Stomach smooth muscle (tissue), 2 donors: ENCODE measurements around the gene PPP1R13B.

Experiments
- H3K27ac ChIP-seq: one replicate; pipeline ENCODE4 v1.7.0; 2013; ENCODE audit warnings: mild to moderate bottlenecking, low read length, inconsistent platforms
- H3K27me3 ChIP-seq, 2 donors: one replicate each; pipeline ENCODE4 v1.7.0; 2013; ENCODE audit warnings: low read length in 2 of 2; ENCODE audit not compliant: insufficient read depth in 2 of 2, control insufficient read depth in 1 of 2
- H3K36me3 ChIP-seq, 2 donors: one replicate each; pipeline ENCODE4 v1.7.0; 2013; ENCODE audit warnings: low read length in 2 of 2; ENCODE audit not compliant: control insufficient read depth in 2 of 2, insufficient read depth in 2 of 2
- H3K4me1 ChIP-seq: one replicate; pipeline ENCODE4 v1.7.0; 2013; ENCODE audit warnings: low read length; ENCODE audit not compliant: control insufficient read depth, insufficient read depth
- H3K4me3 ChIP-seq, 2 donors: one replicate each; pipeline ENCODE4 v1.7.0; 2013; ENCODE audit warnings: low read length in 2 of 2
- H3K9ac ChIP-seq, 2 donors: one replicate each; pipeline ENCODE4 v1.7.0; 2013; ENCODE audit warnings: low read length in 2 of 2, mild to moderate bottlenecking in 1 of 2
- H3K9me3 ChIP-seq, 2 donors: one replicate each; pipeline ENCODE4 v1.7.0; 2013; ENCODE audit warnings: low read length in 2 of 2; ENCODE audit not compliant: control insufficient read depth in 2 of 2
- donor health status: healthy.
- donor health status: Pancreatic carcinoma.

The PPP1R13B gene

DNA sequence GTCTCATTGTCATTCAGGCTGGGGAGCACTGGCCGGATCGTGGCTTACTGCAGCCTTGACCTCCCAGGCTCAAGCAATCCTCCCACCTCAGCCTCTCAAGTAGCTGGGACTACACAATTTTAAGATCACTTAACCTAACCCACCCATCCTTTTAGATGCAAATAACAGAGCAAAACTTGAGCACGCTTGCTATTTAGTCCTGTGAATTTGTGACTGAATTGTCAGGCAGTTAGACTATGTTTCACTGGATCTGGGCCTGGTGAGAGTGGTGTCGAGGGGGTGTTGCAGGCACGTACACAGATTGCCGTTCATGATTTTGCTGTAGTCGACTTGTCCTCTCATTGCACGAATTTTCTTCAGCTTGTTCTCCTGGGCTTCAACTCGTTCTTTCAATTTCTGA lies 93.6 kb downstream of the PPP1R13B start:
- no peaks in the 10 kb centered on the region for H3K4me1 ChIP-seq
- no peaks in the 10 kb centered on the region for H3K9me3 ChIP-seq
- no peak overlapping the region for H3K9ac ChIP-seq
- H3K4me3 ChIP-seq, result no peak overlapping the region
- H3K27ac ChIP-seq, result no peak overlapping the region
- H3K36me3 ChIP-seq, result peaks cover 6 to 14% of the 10 kb centered on the region in 2 donors
- H3K27me3 ChIP-seq, result no peaks in the 10 kb centered on the region

DNA sequence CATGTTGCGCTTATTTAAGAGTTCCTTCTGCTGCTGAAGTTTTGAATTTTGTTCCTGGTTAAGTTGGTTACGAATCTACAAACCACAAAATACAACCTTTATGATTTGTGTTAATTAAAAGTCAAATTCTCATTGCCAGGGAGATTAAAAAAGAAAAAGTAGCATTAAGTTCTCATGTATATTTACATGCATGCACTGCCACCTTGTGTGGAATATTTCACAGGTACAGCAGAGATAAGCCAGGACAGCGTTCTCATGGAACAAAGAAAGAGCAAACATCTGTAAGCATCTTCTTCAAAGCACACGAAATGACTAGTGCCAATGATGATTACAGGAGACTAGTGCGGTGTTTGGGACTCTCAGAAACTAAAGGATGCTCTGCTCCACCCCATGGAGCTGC lies 97.5 kb downstream of the PPP1R13B start:
- H3K4me3 ChIP-seq, result no peak overlapping the region
- H3K4me1 ChIP-seq, result no peaks in the 10 kb centered on the region
- H3K36me3 ChIP-seq, result peaks cover 6 to 36% of the 10 kb centered on the region in 2 donors
- no peak overlapping the region for H3K9ac ChIP-seq
- H3K27ac ChIP-seq, result no peak overlapping the region
- no peaks in the 10 kb centered on the region for H3K9me3 ChIP-seq
- H3K27me3 ChIP-seq, result no peaks in the 10 kb centered on the region

DNA sequence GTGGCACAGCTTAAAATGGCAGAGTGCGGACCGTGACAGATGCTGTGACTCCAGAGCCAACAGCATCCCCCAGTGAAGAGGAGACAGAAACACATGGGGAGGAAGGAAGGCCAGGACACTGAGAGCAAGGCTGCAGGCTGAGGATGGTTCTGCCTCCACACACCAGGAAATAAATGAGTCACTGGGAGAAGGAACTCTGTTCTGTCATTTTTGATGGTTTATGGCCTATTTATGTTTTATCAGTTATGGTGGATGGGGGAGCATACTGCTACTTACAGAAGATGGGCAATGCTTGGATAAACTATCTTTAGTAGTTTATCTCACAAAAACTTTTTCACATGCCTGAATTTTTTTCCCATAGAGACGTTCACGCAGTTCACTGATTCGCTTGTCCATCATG lies 97.9 kb downstream of the PPP1R13B start:
- no peaks in the 10 kb centered on the region for H3K4me1 ChIP-seq
- no peak overlapping the region for H3K4me3 ChIP-seq
- no peaks in the 10 kb centered on the region for H3K27me3 ChIP-seq
- no peak overlapping the region for H3K27ac ChIP-seq
- peaks cover 6 to 38% of the 10 kb centered on the region in 2 donors for H3K36me3 ChIP-seq
- no peaks in the 10 kb centered on the region for H3K9me3 ChIP-seq
- H3K9ac ChIP-seq, result no peak overlapping the region

DNA sequence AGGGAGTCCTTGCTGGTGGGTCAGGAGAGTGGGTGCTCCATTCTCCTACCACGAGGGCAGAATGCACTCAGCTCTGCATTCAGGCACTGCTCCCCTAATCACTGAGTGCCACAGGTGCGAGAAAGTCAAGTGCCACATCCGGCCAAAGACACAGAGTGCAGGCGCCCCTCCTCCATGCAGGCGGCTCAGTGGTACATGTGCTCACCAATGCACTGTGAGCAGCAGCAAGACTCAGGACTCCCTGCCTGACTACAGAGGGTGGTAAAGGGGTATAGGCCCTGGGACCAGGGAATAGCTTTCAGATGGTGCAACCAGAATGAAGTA lies 98.9 kb downstream of the PPP1R13B start:
- Histone ChIP-seq H3K27ac (no peak overlapping the region), H3K9ac (peak overlapping the region in 1 of 2 donors; percentile 13), H3K27me3 (no peaks in the 10 kb centered on the region), H3K4me3 (no peak overlapping the region), H3K4me1 (no peaks in the 10 kb centered on the region), H3K9me3 (no peaks in the 10 kb centered on the region), H3K36me3 (peaks cover 6 to 38% of the 10 kb centered on the region in 2 donors)

DNA sequence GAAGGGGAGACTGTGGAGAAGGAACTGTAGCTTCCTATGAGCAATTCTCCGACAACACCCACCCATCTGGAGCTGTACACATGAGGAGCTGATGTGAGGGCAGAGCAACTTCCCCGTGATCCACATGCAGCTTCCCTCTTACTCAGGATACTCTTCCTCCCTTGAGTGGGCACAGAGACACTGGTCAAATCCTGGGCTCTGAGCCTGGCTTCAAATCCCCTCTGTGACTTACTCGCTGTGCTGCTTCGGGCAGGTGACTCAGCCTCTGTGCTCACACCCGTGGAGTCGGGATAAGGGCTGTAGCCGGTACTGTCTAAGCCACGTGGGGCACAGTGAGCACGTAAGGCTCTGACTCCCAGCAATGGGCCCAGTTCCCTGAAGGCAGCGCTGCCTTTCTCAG lies 100.7 kb downstream of the PPP1R13B start:
- Histone ChIP-seq H3K9me3 (no peaks in the 10 kb centered on the region), H3K36me3 (peaks cover 6 to 41% of the 10 kb centered on the region in 2 donors)

DNA sequence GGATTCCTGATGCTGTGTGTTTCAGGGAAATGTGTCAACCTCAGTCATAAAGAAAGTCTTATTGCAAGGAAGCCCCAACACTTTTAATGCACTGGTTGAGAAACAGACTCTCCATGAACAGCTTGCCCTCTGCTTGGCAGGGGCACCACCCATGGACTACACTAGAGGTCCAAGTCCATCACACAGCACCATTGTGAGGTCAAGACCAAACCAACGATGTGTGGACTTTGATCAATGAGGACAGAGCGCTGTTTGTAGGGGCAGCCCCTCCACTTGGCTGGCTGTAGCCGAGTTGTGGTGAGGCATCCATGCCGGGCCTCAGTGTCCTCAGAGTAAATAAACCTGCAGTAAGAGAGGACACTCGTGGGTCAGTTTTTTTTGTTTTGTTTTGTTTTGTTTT lies 102.0 kb downstream of the PPP1R13B start:
- Histone ChIP-seq H3K4me1 (no peaks in the 10 kb centered on the region), H3K36me3 (peaks cover 6 to 51% of the 10 kb centered on the region in 2 donors), H3K9ac (no peak overlapping the region), H3K27ac (no peak overlapping the region), H3K9me3 (no peaks in the 10 kb centered on the region), H3K4me3 (no peak overlapping the region), H3K27me3 (no peaks in the 10 kb centered on the region)

More for the DNA sequence above, 100.7 kb downstream of the PPP1R13B start:
- no peak overlapping the region for H3K27ac ChIP-seq
- no peaks in the 10 kb centered on the region for H3K4me1 ChIP-seq
- H3K9ac ChIP-seq, result no peak overlapping the region
- no peak overlapping the region for H3K4me3 ChIP-seq
- H3K27me3 ChIP-seq, result no peaks in the 10 kb centered on the region

DNA sequence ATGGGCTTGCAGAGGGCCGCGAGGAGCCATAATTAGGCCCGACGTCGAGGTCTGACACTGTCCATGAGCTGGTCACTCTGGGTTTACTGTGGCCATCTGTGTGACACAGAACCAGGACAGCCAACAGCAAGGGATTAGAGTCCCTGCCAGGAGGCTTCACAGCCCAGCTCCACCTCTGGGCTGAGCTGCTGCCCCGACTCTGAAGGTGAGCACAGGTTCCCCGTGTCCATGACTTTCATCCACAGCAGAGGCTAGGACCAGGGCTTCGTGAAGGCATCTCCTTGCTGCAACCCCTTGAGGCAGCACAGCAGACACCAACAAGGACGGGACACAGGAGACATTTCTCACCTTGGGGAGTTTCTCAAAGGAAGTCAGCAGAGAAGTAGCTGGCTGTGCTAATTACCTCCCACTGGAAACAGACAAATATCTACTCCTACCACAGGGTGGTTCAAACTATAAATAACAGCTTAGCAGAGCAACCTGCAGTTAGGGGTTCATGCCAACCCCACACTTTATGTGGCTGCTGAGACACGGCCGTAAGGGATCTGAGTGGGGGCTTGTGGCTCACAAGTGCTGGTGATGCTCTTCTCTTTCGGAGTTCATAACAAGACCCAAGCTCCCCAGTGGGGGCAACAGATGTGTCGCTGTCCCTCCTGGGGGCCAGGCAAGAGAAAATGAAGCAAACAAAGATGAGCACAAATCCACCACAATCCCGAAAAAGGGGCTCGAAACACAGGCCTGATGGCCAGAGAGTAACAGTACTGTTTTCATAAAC lies 102.6 kb downstream of the PPP1R13B start:
- Histone ChIP-seq H3K9ac (no peak overlapping the region), H3K27ac (no peak overlapping the region), H3K27me3 (no peaks in the 10 kb centered on the region), H3K36me3 (peaks cover 2 to 53% of the 10 kb centered on the region in 2 donors), H3K9me3 (no peaks in the 10 kb centered on the region), H3K4me1 (no peaks in the 10 kb centered on the region), H3K4me3 (no peak overlapping the region)

DNA sequence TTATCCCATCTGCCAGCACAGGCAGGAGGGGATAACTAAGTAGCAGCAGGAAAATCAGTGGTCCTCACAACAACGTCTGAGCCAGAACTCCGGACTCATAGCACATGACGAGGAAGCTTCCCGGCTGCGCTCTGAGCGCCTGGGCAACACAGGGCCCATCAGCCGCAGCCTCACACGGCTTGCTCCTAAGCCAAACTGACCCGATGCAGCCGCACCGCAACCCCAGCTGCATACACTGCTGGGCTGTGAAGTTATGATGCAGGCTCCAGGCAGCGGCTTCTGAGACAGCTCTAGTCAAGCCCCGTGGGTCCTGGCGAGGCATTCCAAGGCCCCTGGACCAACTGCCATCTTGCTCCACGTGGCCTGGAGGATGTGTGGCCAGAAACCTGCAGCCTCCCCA lies 103.7 kb downstream of the PPP1R13B start:
- peaks cover 8 to 49% of the 10 kb centered on the region in 2 donors for H3K36me3 ChIP-seq
- H3K9me3 ChIP-seq, result no peaks in the 10 kb centered on the region
- H3K4me1 ChIP-seq, result peaks cover 2% of the 10 kb centered on the region
- no peak overlapping the region for H3K4me3 ChIP-seq
- H3K27me3 ChIP-seq, result no peaks in the 10 kb centered on the region
- H3K9ac ChIP-seq, result no peak overlapping the region
- H3K27ac ChIP-seq, result no peak overlapping the region

DNA sequence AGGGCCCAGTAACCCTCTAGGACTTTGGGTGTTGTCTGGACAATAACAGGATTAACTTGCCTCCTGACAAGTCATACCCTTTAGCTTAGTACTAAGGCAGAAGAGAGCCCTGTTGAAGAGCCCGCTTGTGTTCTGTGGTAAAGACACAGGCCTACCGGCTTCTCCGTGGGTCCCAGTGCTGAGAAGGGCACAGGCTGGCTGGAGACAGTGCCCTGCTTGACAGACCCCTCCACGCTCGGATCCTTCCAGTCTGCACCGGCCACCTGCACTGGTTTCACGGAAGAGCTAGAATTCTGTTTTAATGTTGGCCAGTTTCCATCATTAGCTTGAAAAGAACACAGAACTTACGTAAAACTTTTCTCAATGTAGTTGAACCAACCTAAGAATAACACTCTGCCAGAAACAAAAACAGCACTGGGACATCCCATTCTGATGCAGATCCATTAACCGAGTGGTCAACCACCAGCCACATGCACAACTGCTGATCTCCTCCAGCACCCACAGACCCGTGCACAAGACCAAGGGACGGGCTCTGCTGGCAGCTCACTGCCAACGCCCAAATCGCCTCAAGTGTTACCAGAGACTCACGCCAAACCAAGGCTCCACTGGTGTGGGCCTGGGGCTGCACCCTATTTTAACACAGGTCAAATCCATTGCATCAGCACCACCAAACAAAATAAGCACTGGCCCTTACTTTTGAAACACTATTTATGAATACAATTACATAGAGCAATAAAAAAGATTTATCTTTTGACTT lies 104.7 kb downstream of the PPP1R13B start:
- H3K9ac ChIP-seq, result no peak overlapping the region
- H3K36me3 ChIP-seq, result peaks cover 12 to 47% of the 10 kb centered on the region in 2 donors
- H3K4me3 ChIP-seq, result no peak overlapping the region
- H3K4me1 ChIP-seq, result peaks cover 6% of the 10 kb centered on the region
- no peaks in the 10 kb centered on the region for H3K9me3 ChIP-seq
- no peaks in the 10 kb centered on the region for H3K27me3 ChIP-seq
- H3K27ac ChIP-seq, result no peak overlapping the region

DNA sequence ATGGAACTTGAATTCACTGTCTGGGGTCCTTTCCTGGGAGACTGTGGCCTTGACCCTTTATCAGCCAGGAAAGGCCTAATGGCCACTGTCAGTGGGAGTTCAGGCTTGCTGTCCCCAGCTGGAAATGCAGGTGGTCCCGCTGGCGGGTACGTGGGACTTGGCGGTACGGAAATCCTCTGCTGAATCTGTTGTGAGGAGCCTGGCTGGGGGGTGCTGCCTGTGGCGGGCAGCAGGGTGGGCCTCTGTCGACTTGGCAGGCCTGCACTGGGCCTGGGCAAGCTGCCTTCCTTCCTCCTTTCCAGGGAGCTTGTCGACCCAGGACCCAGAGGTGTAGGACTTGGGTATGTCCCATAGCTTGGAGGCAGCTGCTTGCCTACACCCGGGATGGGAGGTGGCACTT lies 105.5 kb downstream of the PPP1R13B start:
- Histone ChIP-seq H3K9ac (no peak overlapping the region), H3K27me3 (no peaks in the 10 kb centered on the region), H3K4me3 (no peak overlapping the region), H3K9me3 (no peaks in the 10 kb centered on the region), H3K4me1 (peaks cover 14% of the 10 kb centered on the region), H3K27ac (no peak overlapping the region), H3K36me3 (peaks cover 12 to 45% of the 10 kb centered on the region in 2 donors)
